ENCODE measurements around the gene RPS3. TPM values are rescaled to one million over a fixed set of nuclear protein-coding genes. Genes with fewer than 3 reads are reported as not detected.

RPS3 gene
- total and polyA plus RNA-seq, 9 of the 15 experiments (the other 6 are each of a cell fraction or from before 2014, with no cell fraction given): 2,700 to 5,771 (median 3,679) TPM

DNA sequence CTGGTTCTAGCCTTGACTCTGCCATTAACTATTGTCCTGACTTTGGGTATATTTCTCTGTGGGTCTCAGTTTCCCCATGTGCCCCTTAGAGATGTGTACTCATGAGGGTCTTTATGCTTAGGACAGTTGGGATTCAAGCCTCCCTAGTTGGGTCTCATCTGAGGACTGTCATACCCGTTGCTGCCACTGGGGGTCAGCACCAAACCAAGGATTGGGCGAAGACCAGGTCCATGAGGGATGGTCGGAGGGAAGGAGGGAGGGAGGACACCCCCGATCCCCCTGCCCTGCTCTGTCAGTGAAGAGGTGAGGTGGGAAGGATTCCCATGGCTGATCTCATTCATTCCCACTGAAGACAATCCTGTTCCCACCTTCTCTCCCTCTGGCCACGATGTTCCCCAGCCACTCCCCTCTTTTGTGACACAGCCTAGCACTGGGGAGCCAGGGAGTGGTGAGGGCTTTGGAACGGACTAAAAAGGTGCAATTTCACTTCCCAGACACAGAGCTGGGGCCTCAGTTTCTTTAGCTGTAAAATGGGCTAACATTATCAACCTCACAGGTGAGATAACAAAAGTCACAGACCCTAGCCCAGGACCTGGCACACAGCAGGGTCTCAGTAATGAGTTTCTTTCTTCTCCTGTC, 46.1 kb downstream of the RPS3 start (continued):
- TF ChIP-seq, protein P1, sequence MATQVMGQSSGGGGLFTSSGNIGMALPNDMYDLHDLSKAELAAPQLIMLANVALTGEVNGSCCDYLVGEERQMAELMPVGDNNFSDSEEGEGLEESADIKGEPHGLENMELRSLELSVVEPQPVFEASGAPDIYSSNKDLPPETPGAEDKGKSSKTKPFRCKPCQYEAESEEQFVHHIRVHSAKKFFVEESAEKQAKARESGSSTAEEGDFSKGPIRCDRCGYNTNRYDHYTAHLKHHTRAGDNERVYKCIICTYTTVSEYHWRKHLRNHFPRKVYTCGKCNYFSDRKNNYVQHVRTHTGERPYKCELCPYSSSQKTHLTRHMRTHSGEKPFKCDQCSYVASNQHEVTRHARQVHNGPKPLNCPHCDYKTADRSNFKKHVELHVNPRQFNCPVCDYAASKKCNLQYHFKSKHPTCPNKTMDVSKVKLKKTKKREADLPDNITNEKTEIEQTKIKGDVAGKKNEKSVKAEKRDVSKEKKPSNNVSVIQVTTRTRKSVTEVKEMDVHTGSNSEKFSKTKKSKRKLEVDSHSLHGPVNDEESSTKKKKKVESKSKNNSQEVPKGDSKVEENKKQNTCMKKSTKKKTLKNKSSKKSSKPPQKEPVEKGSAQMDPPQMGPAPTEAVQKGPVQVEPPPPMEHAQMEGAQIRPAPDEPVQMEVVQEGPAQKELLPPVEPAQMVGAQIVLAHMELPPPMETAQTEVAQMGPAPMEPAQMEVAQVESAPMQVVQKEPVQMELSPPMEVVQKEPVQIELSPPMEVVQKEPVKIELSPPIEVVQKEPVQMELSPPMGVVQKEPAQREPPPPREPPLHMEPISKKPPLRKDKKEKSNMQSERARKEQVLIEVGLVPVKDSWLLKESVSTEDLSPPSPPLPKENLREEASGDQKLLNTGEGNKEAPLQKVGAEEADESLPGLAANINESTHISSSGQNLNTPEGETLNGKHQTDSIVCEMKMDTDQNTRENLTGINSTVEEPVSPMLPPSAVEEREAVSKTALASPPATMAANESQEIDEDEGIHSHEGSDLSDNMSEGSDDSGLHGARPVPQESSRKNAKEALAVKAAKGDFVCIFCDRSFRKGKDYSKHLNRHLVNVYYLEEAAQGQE (IDR thresholded peaks at IDR 0.05; ENCODE audit: borderline replicate concordance): peak; percentile 94
- TF ChIP-seq, protein P1 (CRISPR knock-in tag; IDR thresholded peaks at IDR 0.05; ENCODE audit: low read depth): no peak
- TF ChIP-seq SAFB (IDR thresholded peaks at IDR 0.05; ENCODE audit: borderline replicate concordance, low read depth, low read length) (no peak), RBM39 (optimal IDR thresholded peaks at IDR 0.05; ENCODE audit: low read depth, low read length) (peak; percentile 75)

Data from K562 (cell line).